Breast epithelium (tissue), 4 donors: ENCODE data around the gene ADD1. TPM values are rescaled to one million over a fixed set of nuclear protein-coding genes. Genes with fewer than 3 reads are reported as not detected.

ENCODE experiments used
- DNase-seq, 2 donors: peaks; one replicate each; pipeline ENCODE4 v3.0.0-alpha.2; 2019; ENCODE audit warnings: low spot score in 2 of 2
- H3K27ac ChIP-seq, 2 donors: fragments of 200-600 bp; sonication (generic) in 1 of 2; one replicate each; pipeline ENCODE4 v1.5.1; 2016 to 2019; ENCODE audit warnings: mild to moderate bottlenecking in 1 of 2
- H3K27me3 ChIP-seq, 2 donors: fragments of 200-600 bp; sonication (generic) in 1 of 2; one replicate each; pipeline versions ENCODE4 v1.5.1 to v1.6.0; 2017 to 2019; ENCODE audit warnings: control low read depth in 1 of 2, mild to moderate bottlenecking in 1 of 2
- H3K36me3 ChIP-seq: fragments of 200-600 bp; one replicate; pipeline ENCODE4 v1.5.1; 2019
- H3K4me1 ChIP-seq, 2 donors: fragments of 200-600 bp; sonication (generic); one replicate each; pipeline ENCODE4 v1.5.1; 2016 to 2019; ENCODE audit warnings: control low read depth in 1 of 2
- H3K4me3 ChIP-seq, 3 donors: fragments of 200-600 bp; sonication (generic); 1 replicate in 2 of 3; 2 replicates in 1 of 3; pipeline ENCODE4 v1.5.1; 2016 to 2019; ENCODE audit warnings: mild to moderate bottlenecking in 3 of 3, moderate library complexity in 2 of 3
- H3K9me3 ChIP-seq, 2 donors: fragments of 200-600 bp; sonication (generic) in 1 of 2; one replicate each; pipeline ENCODE4 v1.5.1; 2016 to 2019; ENCODE audit warnings: control low read depth in 1 of 2
- POLR2A ChIP-seq: fragments of 450-650 bp; IDR thresholded peaks from one replicate; pipeline ENCODE4 v1.6.1; 2016; ENCODE audit warnings: antibody characterized with exemption, mild to moderate bottlenecking, moderate library complexity
- POLR2AphosphoS5 ChIP-seq, 3 donors: sonication (generic); formaldehyde crosslinking; IDR thresholded peaks; one replicate each; pipeline ENCODE4 v1.6.1; 2017; ENCODE audit warnings: antibody characterized with exemption in 3 of 3
- intact Hi-C: fragments of 100-400 bp; cut with DNase I; formaldehyde crosslinking; loops from one replicate; pipeline ENCODE4 v1.15.1; 2023; ENCODE audit warnings: low total_unique reads
- total RNA-seq, 3 donors: library from RNA; depleted of rRNA; stranded (reverse); fragments of >200 nt; gene quantifications; one replicate each; pipeline ENCODE4 v1.1.0, GENCODE V29; 2016
- TF ChIP-seq, protein P1 (sequence below), 3 donors: fragments of 450-650 bp; IDR thresholded peaks; one replicate each; pipeline ENCODE4 v1.5.1; 2016 to 2017; ENCODE audit warnings: antibody characterized with exemption in 3 of 3, mild to moderate bottlenecking in 3 of 3, moderate library complexity in 3 of 3

Gene ADD1
- total RNA-seq, 3 donors from 2014 or later, result 161 to 193 (median 181) TPM

DNA sequence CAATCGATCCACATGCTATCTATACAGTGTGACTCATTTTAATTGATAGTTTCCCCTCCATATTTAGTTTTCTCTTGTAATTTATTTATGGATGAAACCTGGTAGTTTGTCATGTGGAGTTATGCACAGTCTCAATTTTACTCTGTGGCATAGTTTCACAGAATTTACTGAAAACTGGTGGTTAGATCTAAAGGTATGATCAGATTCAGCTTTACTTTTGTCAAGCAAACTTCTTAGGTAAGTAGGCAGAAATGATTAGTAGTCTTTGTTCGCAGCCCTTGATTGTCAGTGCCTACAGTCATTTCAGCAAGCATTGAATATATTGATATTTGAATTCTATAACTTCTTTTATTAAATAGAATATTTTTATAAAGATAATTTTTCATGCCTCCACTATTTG lies 2.5 kb downstream of the ADD1 start:
- DNase-seq, result no peak
- Histone ChIP-seq H3K27me3 (no peaks in the 10 kb centered on the region), H3K27ac (no peak overlapping the region), H3K4me3 (no peak overlapping the region), H3K4me1 (peaks cover 0 to 4% of the 10 kb centered on the region in 2 donors), H3K36me3 (no peaks in the 10 kb centered on the region), H3K9me3 (no peaks in the 10 kb centered on the region)
- intact Hi-C loops, result no loop called here
- TF ChIP-seq POLR2AphosphoS5 (IDR thresholded peaks at IDR 0.05) (no peak), POLR2A (no peak)
- TF ChIP-seq, protein P1, sequence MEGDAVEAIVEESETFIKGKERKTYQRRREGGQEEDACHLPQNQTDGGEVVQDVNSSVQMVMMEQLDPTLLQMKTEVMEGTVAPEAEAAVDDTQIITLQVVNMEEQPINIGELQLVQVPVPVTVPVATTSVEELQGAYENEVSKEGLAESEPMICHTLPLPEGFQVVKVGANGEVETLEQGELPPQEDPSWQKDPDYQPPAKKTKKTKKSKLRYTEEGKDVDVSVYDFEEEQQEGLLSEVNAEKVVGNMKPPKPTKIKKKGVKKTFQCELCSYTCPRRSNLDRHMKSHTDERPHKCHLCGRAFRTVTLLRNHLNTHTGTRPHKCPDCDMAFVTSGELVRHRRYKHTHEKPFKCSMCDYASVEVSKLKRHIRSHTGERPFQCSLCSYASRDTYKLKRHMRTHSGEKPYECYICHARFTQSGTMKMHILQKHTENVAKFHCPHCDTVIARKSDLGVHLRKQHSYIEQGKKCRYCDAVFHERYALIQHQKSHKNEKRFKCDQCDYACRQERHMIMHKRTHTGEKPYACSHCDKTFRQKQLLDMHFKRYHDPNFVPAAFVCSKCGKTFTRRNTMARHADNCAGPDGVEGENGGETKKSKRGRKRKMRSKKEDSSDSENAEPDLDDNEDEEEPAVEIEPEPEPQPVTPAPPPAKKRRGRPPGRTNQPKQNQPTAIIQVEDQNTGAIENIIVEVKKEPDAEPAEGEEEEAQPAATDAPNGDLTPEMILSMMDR (IDR thresholded peaks at IDR 0.05), result no peak

DNA sequence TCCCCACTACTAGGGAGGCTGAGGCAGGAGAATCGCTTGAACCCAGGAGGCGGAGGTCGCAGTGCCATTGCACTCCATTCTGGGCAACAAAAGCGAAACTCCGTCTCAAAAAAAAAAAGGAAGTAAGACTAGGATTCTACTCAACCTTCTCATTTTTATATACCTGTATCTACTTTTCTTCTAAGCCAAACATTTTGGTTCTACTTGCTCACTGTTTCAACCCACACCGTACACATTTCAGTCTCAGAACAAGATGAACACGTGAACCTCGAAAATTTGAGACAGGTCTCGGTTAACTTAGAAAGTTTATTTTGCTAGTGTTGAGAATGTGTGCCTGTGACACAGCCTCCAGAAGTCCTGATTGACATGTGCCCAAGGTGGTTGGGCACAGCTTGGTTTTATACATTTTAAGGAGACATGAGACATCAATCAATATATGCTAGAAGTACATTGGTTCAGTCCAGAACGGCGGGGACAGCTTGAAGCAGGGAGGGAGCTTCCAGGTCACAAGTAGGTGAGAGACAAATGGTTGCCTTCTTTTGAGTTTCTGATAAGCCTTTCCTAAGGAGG lies 3.7 kb downstream of the ADD1 start:
- H3K4me1 ChIP-seq, result peaks cover 0 to 9% of the 10 kb centered on the region in 2 donors

DNA sequence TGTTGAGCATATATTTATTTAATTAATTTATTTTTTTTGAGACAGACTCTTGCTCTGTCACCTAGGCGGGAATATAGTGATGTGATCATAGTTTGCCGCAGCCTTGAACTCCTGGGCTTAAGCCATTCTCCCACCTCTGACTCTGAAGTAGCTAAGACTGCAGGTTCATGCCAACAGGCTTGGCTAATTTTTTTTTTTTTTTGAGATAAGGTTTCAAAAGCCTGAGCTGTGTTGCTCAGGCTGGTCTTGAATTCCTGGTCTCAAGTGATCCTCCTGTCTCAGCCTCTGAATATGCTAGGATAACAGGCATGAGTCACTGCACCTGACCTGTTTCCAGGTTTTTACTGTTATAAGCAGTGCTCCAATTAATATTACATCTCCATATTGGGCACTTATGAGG lies 4.8 kb downstream of the ADD1 start:
- Histone ChIP-seq H3K9me3 (no peaks in the 10 kb centered on the region), H3K27me3 (no peaks in the 10 kb centered on the region), H3K4me3 (no peak overlapping the region), H3K36me3 (no peaks in the 10 kb centered on the region), H3K27ac (no peak overlapping the region), H3K4me1 (peaks cover 0 to 5% of the 10 kb centered on the region in 2 donors)
- no peak for DNase-seq
- intact Hi-C loops, result no loop called here
- TF ChIP-seq POLR2AphosphoS5 (IDR thresholded peaks at IDR 0.05) (no peak), POLR2A (no peak)
- TF ChIP-seq, protein P1 (IDR thresholded peaks at IDR 0.05), result no peak

More for the DNA sequence above, 3.7 kb downstream of the ADD1 start:
- Histone ChIP-seq H3K27ac (no peak overlapping the region), H3K9me3 (no peaks in the 10 kb centered on the region), H3K36me3 (no peaks in the 10 kb centered on the region), H3K4me3 (no peak overlapping the region), H3K27me3 (no peaks in the 10 kb centered on the region)
- no peak for TF ChIP-seq POLR2AphosphoS5 (IDR thresholded peaks at IDR 0.05)
- TF ChIP-seq, protein P1 (IDR thresholded peaks at IDR 0.05), result no peak
- no peak for TF ChIP-seq POLR2A
- intact Hi-C loops, result no loop called here
- no peak for DNase-seq

DNA sequence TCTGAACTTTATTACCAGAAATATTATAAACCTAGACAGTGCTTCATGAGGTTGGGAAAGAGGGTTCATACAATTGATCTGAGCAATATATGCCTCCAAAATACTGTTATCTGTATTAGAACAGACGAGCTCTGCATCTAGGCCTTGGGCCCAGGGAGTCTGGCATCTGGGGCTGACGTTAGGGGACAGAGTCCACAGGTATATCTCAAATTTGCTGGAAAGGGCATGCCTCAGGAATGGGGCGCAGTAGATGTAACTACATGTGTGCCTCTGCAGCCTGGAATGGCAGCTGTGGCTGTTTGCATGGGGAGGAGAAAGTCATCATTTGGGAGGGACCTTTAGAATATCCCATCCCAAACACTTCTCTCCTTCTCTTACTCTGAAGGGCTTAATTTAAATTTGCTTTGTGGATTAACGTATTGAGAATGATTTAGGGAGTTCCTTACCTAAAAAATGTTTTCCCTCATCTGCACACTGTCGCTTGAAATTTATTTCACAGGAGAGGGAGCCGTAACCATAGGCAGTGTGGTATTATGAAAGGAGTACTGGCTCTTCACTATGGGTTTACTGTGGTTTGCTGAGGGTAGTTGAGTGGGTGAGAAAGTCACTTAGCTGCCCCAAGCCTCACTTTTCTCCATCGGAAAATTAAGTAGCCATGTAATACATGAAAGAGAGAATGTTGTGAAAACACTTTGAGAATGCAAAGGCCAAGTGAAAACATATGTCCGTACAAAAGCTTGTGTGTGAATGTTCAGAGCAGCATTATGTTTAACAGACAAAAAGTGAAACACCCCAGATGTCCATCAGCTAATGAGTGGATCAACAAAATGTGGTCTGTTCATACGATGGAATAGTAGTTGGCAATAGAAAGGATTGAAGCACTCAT lies 5.9 kb downstream of the ADD1 start:
- intact Hi-C loops, result no loop called here
- no peak for TF ChIP-seq POLR2AphosphoS5 (IDR thresholded peaks at IDR 0.05)
- no peak for TF ChIP-seq POLR2A
- TF ChIP-seq, protein P1 (IDR thresholded peaks at IDR 0.05), result no peak
- DNase-seq, result no peak
- Histone ChIP-seq H3K4me1 (peaks cover 0 to 5% of the 10 kb centered on the region in 2 donors), H3K9me3 (no peaks in the 10 kb centered on the region), H3K27ac (no peak overlapping the region), H3K27me3 (no peaks in the 10 kb centered on the region), H3K4me3 (no peak overlapping the region), H3K36me3 (no peaks in the 10 kb centered on the region)
